Ascending aorta (tissue), 2 donors: Measurements from ENCODE around the gene PLXNA4. TPM values are rescaled to one million over a fixed set of nuclear protein-coding genes. Genes with fewer than 3 reads are reported as not detected.

Experiments
- DNase-seq, 2 donors: peaks; one replicate each; pipeline ENCODE4 v3.0.0-alpha.2; 2019; ENCODE audit warnings: low spot score in 2 of 2
- H3K27ac ChIP-seq, 2 donors: fragments of 200-600 bp; sonication (generic); one replicate each; pipeline ENCODE4 v1.5.1; 2016 to 2017; ENCODE audit warnings: mild to moderate bottlenecking in 1 of 2
- H3K27me3 ChIP-seq: fragments of 200-600 bp; sonication (generic); one replicate; pipeline ENCODE4 v1.5.1; 2017
- H3K36me3 ChIP-seq, 2 donors: fragments of 200-600 bp; sonication (generic); one replicate each; pipeline ENCODE4 v1.5.1; 2016
- H3K4me1 ChIP-seq, 2 donors: fragments of 200-600 bp; sonication (generic); one replicate each; pipeline ENCODE4 v1.5.1; 2016 to 2017; ENCODE audit warnings: mild to moderate bottlenecking in 1 of 2
- H3K4me3 ChIP-seq, 2 donors: fragments of 200-600 bp; sonication (generic); one replicate each; pipeline ENCODE4 v1.5.1; 2016 to 2017; ENCODE audit warnings: mild to moderate bottlenecking in 1 of 2
- H3K9me3 ChIP-seq, 2 donors: fragments of 200-600 bp; sonication (generic); one replicate each; pipeline ENCODE4 v1.5.1; 2016
- CTCF ChIP-seq, 3 experiments: fragments of 200-600 bp in 2 of 3; fragments of 450-650 bp in 1 of 3; sonication (generic) in 2 of 3; IDR thresholded peaks; one replicate each; pipeline ENCODE4 v1.5.1; 2016 to 2019; ENCODE audit warnings: antibody characterized with exemption in 3 of 3, mild to moderate bottlenecking in 1 of 3, moderate library complexity in 1 of 3
- intact Hi-C: fragments of 100-400 bp; cut with DNase I; formaldehyde crosslinking; loops from one replicate; pipeline ENCODE4 v1.15.1; 2023
- total RNA-seq: library from RNA; depleted of rRNA; stranded (reverse); fragments of >200 nt; gene quantifications from one replicate; pipeline ENCODE4 v1.1.0, GENCODE V29; 2016

The PLXNA4 gene
- total RNA-seq, 1 donor from 2014 or later = 27.1 TPM

GRCh38 chr7:132312531-132313055, 263.7 kb downstream of the PLXNA4 start:
- DNase-seq = no peak
- no peak for TF ChIP-seq CTCF (IDR thresholded peaks at IDR 0.05)
- no peaks in the 10 kb centered on the region for H3K9me3 ChIP-seq
- no peaks in the 10 kb centered on the region for H3K36me3 ChIP-seq
- intact Hi-C loops = no loop called here
- no peak overlapping the region for H3K27ac ChIP-seq
- H3K4me1 ChIP-seq = no peaks in the 10 kb centered on the region
- no peaks in the 10 kb centered on the region for H3K27me3 ChIP-seq
- H3K4me3 ChIP-seq = no peak overlapping the region

- no peaks in the 10 kb centered on the region for H3K4me1 ChIP-seq
- intact Hi-C loops = no loop called here
- DNase-seq = no peak
- no peaks in the 10 kb centered on the region for H3K36me3 ChIP-seq
- no peak overlapping the region for H3K4me3 ChIP-seq
- H3K9me3 ChIP-seq = no peaks in the 10 kb centered on the region
- no peak overlapping the region for H3K27ac ChIP-seq
- no peaks in the 10 kb centered on the region for H3K27me3 ChIP-seq
- TF ChIP-seq CTCF (IDR thresholded peaks at IDR 0.05) = no peak
These were observed 264.5 kb downstream of the PLXNA4 start for GRCh38 chr7:132311733-132312132.

- H3K4me3 ChIP-seq = no peak overlapping the region
- H3K27me3 ChIP-seq = no peaks in the 10 kb centered on the region
- H3K36me3 ChIP-seq = no peaks in the 10 kb centered on the region
- no peak for TF ChIP-seq CTCF (IDR thresholded peaks at IDR 0.05)
- intact Hi-C loops = no loop called here
- H3K9me3 ChIP-seq = no peaks in the 10 kb centered on the region
- no peak overlapping the region for H3K27ac ChIP-seq
- no peaks in the 10 kb centered on the region for H3K4me1 ChIP-seq
- DNase-seq = no peak
These were observed 267.0 kb downstream of the PLXNA4 start for GRCh38 chr7:132309102-132309805.

- no peaks in the 10 kb centered on the region for H3K9me3 ChIP-seq
- H3K4me3 ChIP-seq = no peak overlapping the region
- no peaks in the 10 kb centered on the region for H3K27me3 ChIP-seq
- TF ChIP-seq CTCF (IDR thresholded peaks at IDR 0.05) = peak in 2 of 3 experiments; percentile 7 to 36
- no peaks in the 10 kb centered on the region for H3K4me1 ChIP-seq
- H3K27ac ChIP-seq = no peak overlapping the region
- DNase-seq = no peak
- intact Hi-C loops = no loop called here
- no peaks in the 10 kb centered on the region for H3K36me3 ChIP-seq
These were observed 268.8 kb downstream of the PLXNA4 start for GRCh38 chr7:132307465-132307864.

- intact Hi-C loops = no loop called here
- no peak for DNase-seq
- Histone ChIP-seq H3K27me3 (no peaks in the 10 kb centered on the region), H3K36me3 (no peaks in the 10 kb centered on the region), H3K27ac (no peak overlapping the region), H3K4me3 (no peak overlapping the region), H3K9me3 (no peaks in the 10 kb centered on the region), H3K4me1 (no peaks in the 10 kb centered on the region)
- no peak for TF ChIP-seq CTCF (IDR thresholded peaks at IDR 0.05)
These were observed 275.5 kb downstream of the PLXNA4 start for GRCh38 chr7:132300599-132301277.
